Measurements from ENCODE around the gene BOK.
"Not testable (repeated sequence)": the region's sequence is repeated elsewhere in the genome, so short reads cannot be mapped to it uniquely, and the experiment has no call there.

The BOK gene, protein sequence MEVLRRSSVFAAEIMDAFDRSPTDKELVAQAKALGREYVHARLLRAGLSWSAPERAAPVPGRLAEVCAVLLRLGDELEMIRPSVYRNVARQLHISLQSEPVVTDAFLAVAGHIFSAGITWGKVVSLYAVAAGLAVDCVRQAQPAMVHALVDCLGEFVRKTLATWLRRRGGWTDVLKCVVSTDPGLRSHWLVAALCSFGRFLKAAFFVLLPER

GRCh38 chr2:241558532-241559322 lies at the start of gene BOK:
TSS of gene BOK (plus strand) at chr2:241558745. CDS start at chr2:241559484, 739 bp downstream.
- peak in 1 of 2 donors; percentile 14 for DNase-seq (ENCODE audit: low read depth in 2 of 2)

DNA sequence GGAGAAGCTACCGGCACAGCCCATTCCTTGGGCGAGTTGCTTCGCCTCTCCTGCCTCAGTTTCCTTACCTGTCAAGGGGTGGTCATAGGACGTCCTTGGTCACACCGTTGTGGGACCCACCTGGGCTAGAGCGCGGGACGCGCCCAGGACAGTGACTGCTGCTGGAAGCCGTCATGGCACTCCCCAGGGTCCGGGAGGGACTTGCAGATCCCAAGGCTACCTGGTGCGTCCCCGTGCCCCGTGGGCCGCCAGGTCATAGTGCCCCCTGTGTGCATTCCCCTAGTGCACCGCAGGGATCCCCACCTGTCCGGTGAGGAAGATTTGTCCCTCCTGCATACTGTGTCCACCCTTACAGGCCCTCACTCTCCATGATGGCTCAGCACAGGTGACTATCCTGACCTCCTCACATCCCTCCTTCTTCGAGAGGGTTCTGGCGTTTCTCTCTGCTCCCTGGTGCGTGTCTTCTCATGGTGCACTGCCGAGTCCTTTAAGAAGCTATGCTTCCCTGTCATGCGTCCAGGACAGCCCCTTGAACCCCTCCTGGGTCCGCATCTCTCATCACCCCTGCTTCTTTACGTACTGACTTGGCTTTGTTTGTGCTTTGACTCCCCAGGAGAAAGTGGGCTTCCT lies 49.3 kb upstream of the BOK start:
- no peak for DNase-seq (ENCODE audit: low read depth in 2 of 2)

DNA sequence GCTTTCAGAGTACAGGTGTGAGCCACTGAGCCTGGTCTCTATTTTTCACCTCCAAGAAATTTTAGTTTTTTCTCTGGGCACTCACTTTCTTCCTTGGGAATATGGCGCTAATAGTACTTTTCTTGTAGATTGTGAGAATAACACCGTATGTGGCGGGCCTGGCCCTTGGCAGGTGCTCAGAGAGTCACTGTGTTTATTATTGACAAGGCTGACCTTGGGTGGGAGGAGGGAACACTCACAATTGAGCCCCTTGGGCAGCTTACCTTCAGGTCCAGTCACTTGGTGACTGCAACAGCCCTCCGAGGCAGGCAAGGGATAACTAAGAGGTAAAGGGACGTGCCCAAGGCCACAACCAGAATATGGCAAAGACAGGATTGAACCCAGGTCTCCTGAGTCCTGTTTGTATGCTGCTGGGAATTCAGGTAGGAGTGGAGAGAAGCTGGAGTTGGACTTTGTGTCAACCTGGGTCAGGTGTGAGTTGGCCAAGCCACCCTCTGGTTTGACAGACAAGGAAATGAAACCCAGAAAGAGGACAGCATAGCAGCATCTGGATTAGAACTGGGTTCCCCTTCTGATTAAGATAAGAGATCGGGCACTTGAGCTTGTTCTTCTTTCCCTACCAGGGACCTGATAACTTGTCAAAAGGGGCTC lies 47.3 kb upstream of the BOK start:
- no peak for DNase-seq (ENCODE audit: low read depth in 2 of 2)

- DNase-seq (ENCODE audit: low read depth in 2 of 2), result no peak
Measured at GRCh38 chr2:241514553-241514952, 44.0 kb upstream of the BOK start.

DNA sequence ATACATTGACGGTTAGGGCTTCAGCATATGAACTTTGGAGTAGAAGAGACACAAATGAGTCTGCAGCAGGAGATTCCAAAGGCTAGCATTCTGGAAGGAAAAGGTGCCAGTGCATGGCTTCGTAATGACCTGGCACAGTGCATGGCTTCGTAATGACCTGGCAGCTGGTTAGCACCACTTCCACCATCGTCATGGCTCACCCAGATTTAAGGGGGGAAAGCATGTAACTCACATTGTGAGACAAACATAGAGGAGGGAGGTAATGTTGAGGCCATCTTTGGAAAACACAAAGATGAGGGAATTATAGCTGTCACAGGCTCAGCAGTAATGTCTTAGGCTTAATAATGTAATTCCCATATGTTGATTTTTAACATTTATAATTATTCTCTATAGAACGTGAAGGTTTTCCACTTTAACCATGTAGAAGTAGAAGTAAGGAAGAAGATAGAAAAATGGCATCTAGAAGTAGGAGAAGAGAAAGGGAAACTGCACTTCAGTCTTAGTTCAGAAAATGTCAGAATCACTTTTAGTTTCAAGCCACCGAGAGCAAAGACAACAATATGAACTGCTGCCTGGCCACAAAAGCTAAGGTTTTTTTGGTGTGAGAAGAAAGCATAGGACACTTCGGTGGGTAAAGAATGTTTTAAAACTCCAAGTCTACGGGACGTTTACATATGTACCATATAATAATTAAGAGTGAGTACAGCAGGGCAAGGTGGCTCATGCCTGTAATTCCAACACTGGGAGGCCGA lies 43.4 kb upstream of the BOK start:
- DNase-seq (ENCODE audit: low read depth in 2 of 2), result no peak

- DNase-seq (ENCODE audit: low read depth in 2 of 2), result no peak
Measured at GRCh38 chr2:241516520-241516965, 42.0 kb upstream of the BOK start.

- no peak for DNase-seq (ENCODE audit: low read depth in 2 of 2)
Measured at GRCh38 chr2:241517297-241517696, 41.2 kb upstream of the BOK start.

GRCh38 chr2:241519669-241520068 lies 38.9 kb upstream of the BOK start:
- no peak for DNase-seq (ENCODE audit: low read depth in 2 of 2)

DNA sequence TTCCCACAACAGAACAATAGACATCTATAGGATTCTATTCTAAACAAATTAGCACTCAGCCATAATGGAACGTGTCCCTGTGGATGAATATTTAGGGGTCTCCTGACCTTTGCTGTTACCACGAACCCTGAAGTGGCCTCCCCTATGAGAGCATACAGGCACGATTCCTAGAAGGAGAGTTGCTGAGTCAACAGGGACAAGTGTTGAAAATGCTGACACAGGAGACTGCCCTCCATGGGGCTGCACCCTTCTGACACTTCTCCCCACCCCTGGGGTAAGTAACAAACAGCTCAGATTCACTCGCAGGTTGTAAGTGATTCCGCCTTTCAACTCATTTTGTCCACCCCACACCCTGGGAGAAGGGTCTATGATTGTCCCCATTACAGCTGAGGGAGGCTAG lies 36.1 kb upstream of the BOK start:
- no peak for DNase-seq (ENCODE audit: low read depth in 2 of 2)

DNA sequence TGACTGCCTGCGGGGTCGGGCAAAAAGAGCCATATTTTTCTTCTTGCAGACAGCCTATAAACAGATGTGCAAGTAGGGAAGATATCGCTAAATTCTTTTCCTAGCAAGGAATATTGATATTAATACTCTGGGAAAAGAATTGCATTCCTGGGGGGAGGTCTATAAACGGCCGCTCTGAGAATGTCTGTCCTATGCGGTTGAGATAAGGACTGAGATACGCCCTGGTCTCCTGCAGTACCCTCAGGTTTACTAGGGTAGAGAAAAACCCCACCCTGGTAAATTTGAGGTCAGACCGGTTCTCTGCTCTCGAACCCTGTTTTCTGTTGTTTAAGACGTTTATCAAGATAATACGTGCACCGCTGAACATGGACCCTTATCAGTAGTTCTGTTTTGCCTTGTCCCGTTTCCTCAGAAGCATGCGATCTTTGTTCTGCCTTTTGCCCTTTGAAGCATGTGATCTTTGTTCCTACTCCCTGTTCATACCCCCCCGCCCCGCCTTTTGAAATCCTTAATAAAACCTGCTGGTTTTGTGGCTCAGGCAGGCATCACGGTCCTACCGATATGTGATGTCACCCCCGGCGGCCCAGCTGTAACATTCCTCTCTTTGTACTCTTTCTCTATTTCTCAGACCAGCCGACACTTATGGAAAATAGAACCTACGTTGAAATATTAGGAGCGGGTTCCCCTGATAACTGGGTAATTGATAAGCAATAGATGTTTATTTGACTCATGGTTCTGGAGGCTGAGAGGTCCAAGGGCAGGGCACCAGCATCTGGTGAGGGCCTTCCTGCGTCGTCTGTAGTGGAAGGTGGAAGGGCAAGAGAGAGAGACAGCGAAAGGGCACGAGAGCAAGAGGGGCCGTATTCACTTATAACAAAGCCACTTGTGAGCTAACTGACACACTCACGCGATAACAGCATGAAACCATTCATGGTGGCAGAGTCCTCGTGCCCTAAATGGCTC lies 32.4 kb upstream of the BOK start:
- not testable (repeated sequence) for DNase-seq (ENCODE audit: low read depth in 2 of 2)

DNA sequence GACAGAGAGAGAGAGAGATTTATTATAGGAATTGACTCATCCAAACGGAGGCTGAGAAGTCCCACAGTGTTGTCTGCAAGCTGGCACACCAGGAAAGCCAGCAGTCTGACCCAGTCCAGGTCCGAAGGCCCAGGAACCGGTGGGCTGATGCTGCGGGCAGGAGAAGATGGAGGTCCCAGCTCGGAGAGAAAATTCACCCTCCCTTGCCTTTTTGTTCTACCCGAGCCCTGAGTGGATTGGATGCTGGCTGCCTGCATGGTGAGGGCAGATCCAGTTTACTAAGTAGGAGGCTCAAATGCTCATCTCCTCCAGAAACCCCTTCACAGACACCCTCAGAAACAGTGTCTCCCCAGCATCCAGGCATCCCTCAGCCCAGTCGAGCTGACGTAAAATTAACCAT lies 28.0 kb upstream of the BOK start:
- no peak for DNase-seq (ENCODE audit: low read depth in 2 of 2)

- no peak for DNase-seq (ENCODE audit: low read depth in 2 of 2)
Measured at GRCh38 chr2:241531161-241531722, 27.3 kb upstream of the BOK start.

DNA sequence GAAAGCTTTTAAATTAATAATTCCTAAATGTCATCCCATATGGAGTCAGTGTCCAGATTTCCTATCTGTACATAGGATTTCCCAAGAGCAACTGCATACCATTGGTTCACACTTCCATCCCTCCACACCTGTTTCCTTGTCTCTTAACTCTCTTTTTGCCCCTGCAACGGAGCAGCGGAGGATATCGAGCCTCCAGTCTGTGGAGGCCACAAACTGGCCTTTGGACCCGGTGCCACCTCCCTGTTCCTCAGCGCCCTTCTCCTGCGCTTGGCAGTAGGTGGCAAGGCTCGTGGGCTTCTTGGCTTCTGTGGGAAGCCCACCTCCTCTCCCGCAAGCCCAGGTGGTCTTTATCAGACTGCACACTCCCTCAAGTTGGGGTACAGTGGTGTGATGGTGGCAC lies 26.4 kb upstream of the BOK start:
- no peak for DNase-seq (ENCODE audit: low read depth in 2 of 2)

- no peak for DNase-seq (ENCODE audit: low read depth in 2 of 2)
Measured at GRCh38 chr2:241532733-241533601, 25.6 kb upstream of the BOK start.

DNA sequence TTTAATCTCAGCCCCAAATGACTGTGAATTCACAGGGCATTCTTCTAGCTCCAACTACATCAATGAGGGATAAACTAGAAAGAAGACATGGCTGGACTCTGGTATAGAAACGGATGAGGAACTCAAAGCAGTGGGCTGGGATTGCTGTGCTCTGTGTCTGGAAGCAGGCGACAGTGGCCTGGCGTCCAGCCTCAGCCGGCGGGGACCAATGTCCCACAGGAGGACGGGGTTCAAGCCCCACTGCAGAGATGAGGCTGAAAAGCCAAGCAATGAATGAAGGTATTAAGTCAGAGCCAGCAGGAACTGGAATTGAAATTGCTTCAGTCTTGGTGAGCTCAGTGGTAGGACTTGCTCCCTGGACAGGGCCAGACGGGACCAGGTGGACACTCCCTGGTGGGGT lies 24.3 kb upstream of the BOK start:
- no peak for DNase-seq (ENCODE audit: low read depth in 2 of 2)

DNA sequence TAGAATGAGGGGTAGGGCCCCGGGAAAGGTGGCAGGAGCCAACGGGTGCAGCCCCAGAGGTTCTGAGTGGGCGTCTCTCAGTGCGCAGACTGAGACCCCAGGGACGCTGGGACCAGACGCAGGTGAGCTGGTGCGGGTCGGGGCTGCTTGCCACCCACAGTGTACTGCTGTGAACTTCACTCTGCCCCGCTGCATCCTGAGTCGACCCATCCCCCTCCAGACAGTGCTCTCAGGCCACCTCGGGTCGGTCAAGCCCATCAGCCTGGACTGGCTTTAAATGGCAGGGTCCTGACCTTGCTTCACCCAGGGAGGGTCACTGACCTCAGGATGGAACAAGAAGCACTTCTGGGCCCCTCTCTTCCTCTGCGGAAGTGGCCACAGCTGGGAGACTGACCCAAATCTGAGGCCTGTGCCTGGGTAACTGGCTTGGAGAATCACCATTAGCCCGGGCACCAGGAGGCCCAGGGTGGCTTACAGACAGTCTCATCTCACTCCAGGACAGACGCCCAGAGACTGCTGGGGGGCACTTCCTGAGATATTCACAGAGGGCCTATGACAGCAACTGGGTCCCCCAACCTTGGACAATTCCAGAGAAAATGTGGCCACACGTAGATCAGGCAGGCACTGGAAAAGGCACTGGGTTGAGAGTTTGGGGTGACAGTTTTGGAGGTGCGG lies 23.7 kb upstream of the BOK start:
- DNase-seq (ENCODE audit: low read depth in 2 of 2), result no peak

- no peak for DNase-seq (ENCODE audit: low read depth in 2 of 2)
Measured at GRCh38 chr2:241535871-241536655, 22.5 kb upstream of the BOK start.
